Lung (tissue), 12 donors: ENCODE data around the gene CDK5RAP2. TPM values are rescaled to one million over a fixed set of nuclear protein-coding genes. Genes with fewer than 3 reads are reported as not detected.

Experiments
- ATAC-seq: fragments of 200-7000 bp; cut with Tn5 transposase; one replicate; pipeline ENCODE4 v1.9.1; 2020; ENCODE audit warnings: moderate number of reproducible peaks; ENCODE audit not compliant: insufficient read depth, low FRiP score
- DNase-seq, 3 donors: peaks; one replicate each; pipeline ENCODE4 v3.0.0-alpha.2; 2013 to 2017
- H3K27ac ChIP-seq, 2 donors: one replicate each; pipeline ENCODE4 v1.5.1; 2013; ENCODE audit warnings: mild to moderate bottlenecking in 2 of 2, moderate library complexity in 2 of 2, control low read depth in 1 of 2, inconsistent platforms in 1 of 2, low read depth in 1 of 2, low read length in 1 of 2
- H3K27me3 ChIP-seq, 3 donors: one replicate each; pipeline ENCODE4 v1.5.1; 2013; ENCODE audit warnings: low read length in 2 of 3; ENCODE audit not compliant: control insufficient read depth in 3 of 3, insufficient read depth in 3 of 3
- H3K36me3 ChIP-seq, 4 donors: one replicate each; pipeline ENCODE4 v1.5.1; 2013; ENCODE audit warnings: low read length in 4 of 4, mild to moderate bottlenecking in 1 of 4, moderate library complexity in 1 of 4; ENCODE audit not compliant: control insufficient read depth in 4 of 4, insufficient read depth in 4 of 4
- H3K4me1 ChIP-seq, 5 donors: one replicate each; pipeline ENCODE4 v1.5.1; 2013; ENCODE audit warnings: low read length in 5 of 5, mild to moderate bottlenecking in 2 of 5, moderate library complexity in 1 of 5; ENCODE audit not compliant: control insufficient read depth in 5 of 5, insufficient read depth in 5 of 5
- H3K4me3 ChIP-seq: one replicate; pipeline ENCODE4 v1.5.1; 2013; ENCODE audit warnings: mild to moderate bottlenecking, control low read depth, moderate library complexity
- H3K9ac ChIP-seq, 2 donors: one replicate each; pipeline ENCODE4 v1.5.1; 2013; ENCODE audit warnings: low read length in 2 of 2, control low read depth in 1 of 2; ENCODE audit not compliant: insufficient read depth in 1 of 2
- H3K9me3 ChIP-seq, 4 donors: one replicate each; pipeline ENCODE4 v1.5.1; 2013; ENCODE audit warnings: low read length in 3 of 4, mild to moderate bottlenecking in 1 of 4, moderate library complexity in 1 of 4; ENCODE audit not compliant: control insufficient read depth in 4 of 4, insufficient read depth in 3 of 4
- WGBS, 2 donors: extraction: QIAGEN DNeasy Blood & Tissue Kit; methylation state at CpG; one replicate each; pipeline ENCODE4 v1.1.7; 2013; 5-methylcytosine and 5-hydroxymethylcytosine counted together
- polyA plus RNA-seq, 2 donors: library from polyadenylated mRNA; stranded (reverse); fragments of 200-250 nt; gene quantifications; one replicate each; pipeline ENCODE4 v1.2.1, GENCODE V29; 2013
- total RNA-seq, 2 donors: library from RNA; depleted of rRNA in 1 of 2; stranded (reverse); fragments of >200 nt in 1 of 2; gene quantifications; one replicate each; pipeline ENCODE4 v1.2.1, GENCODE V29; 2014 to 2021
- TF ChIP-seq, protein P1 (sequence below): IDR thresholded peaks from 2 replicates; pipeline ENCODE4 v1.5.1; 2012; ENCODE audit warnings: mild to moderate bottlenecking; ENCODE audit errors: control extremely low read depth, extremely low read depth
- donor health status: control.
- donor health status: control.
- donor health status: Bipolar disorder and iron deficiency.
- donor health status: healthy.
- donor health status: DM: yes; HTN: yes; CAD: no.

Gene CDK5RAP2
- total and polyA plus RNA-seq, 4 donors: 25.6 to 65.7 (median 35.9) TPM

DNA sequence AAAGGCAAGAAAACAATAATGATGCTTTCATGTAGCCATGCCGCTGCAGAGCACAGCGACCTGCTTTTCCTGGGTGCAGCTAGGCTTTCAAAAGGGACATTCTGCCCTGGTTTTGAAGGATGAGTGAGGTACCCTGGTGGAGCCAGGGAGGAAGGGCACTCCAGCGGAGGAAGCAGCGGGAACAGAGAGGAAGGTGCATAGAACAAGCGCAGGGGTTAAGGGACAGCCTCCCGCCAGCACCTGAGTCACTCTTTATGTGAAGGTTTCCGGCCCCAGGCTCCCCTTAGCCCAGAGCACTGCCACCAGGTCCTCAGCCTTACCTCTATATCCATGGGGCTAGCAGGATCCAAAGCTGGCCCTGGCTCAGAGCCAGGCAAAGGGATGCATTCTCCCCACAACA, 221.1 kb downstream of the CDK5RAP2 start:
- Histone ChIP-seq H3K27me3 (no peaks in the 10 kb centered on the region), H3K4me1 (peaks cover 0 to 15% (median 0%) of the 10 kb centered on the region in 5 donors), H3K27ac (no peak overlapping the region), H3K9ac (no peak overlapping the region), H3K4me3 (no peak overlapping the region), H3K9me3 (no peaks in the 10 kb centered on the region), H3K36me3 (no peaks in the 10 kb centered on the region)
- DNase-seq (no peak), ATAC-seq (no peak)
- TF ChIP-seq, protein P1, sequence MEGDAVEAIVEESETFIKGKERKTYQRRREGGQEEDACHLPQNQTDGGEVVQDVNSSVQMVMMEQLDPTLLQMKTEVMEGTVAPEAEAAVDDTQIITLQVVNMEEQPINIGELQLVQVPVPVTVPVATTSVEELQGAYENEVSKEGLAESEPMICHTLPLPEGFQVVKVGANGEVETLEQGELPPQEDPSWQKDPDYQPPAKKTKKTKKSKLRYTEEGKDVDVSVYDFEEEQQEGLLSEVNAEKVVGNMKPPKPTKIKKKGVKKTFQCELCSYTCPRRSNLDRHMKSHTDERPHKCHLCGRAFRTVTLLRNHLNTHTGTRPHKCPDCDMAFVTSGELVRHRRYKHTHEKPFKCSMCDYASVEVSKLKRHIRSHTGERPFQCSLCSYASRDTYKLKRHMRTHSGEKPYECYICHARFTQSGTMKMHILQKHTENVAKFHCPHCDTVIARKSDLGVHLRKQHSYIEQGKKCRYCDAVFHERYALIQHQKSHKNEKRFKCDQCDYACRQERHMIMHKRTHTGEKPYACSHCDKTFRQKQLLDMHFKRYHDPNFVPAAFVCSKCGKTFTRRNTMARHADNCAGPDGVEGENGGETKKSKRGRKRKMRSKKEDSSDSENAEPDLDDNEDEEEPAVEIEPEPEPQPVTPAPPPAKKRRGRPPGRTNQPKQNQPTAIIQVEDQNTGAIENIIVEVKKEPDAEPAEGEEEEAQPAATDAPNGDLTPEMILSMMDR: no peak
- 95 to 99% methylated on average over 7 of the region's 7 CpGs for WGBS, 2 donors

GRCh38 chr9:120353506-120353905, 226.5 kb downstream of the CDK5RAP2 start:
- Histone ChIP-seq H3K36me3 (no peaks in the 10 kb centered on the region), H3K4me3 (no peak overlapping the region), H3K27ac (no peak overlapping the region), H3K9me3 (no peaks in the 10 kb centered on the region), H3K9ac (no peak overlapping the region), H3K4me1 (peaks cover 0 to 8% (median 0%) of the 10 kb centered on the region in 5 donors), H3K27me3 (no peaks in the 10 kb centered on the region)
- DNase-seq: peak; percentile 60 to 80 (median 74)
- 63 to 75% methylated on average over 5 of the region's 5 CpGs for WGBS, 2 donors
- TF ChIP-seq, protein P1: no peak
- ATAC-seq: no peak

DNA sequence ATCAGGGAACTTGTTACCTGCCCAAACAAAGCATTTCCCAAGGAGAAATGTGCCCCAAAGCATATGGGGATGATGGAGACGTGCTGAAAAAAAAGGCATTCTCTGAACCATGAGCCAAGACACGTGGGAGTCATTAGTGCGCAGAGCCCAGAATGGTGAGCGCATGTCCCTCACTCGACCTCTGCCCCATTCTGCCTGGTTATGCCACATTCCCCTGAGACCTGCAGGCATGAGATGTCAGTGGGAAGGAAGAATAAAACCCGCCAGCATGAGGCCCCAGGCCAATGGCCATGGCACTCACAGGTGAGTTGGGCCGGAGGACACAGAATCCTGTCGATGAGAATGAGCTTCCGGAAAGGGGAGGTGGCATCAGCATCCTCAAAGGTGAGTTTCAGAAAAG, 228.9 kb downstream of the CDK5RAP2 start:
- TF ChIP-seq, protein P1: no peak
- H3K9ac ChIP-seq: no peak overlapping the region
- no peaks in the 10 kb centered on the region for H3K27me3 ChIP-seq
- no peak overlapping the region for H3K4me3 ChIP-seq
- no peak overlapping the region for H3K27ac ChIP-seq
- H3K4me1 ChIP-seq: peaks cover 0 to 8% (median 0%) of the 10 kb centered on the region in 5 donors
- H3K9me3 ChIP-seq: no peaks in the 10 kb centered on the region
- no peak for DNase-seq
- no peak for ATAC-seq
- H3K36me3 ChIP-seq: no peaks in the 10 kb centered on the region
- WGBS, 2 donors: 88 to 90% methylated on average over 9 of the region's 9 CpGs

DNA sequence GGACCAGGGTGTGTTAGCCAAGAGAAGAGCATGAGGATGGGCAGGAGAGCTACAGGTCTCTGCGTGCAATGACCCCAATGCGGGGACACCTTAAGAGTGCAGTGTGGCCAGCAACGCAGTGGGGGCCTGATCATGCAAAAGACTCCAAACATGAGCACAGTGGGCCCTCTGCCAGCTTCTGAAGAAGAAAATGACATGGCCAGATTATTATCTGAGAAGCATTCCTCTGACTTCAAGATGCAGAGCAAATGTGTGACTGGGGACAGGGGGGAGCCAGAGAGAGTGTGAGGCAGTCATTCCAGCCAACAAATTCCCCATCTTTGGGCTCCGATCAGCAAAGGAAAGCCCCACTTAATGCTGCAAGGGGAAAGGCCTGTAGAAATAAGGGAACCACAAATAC, 229.4 kb downstream of the CDK5RAP2 start:
- H3K4me1 ChIP-seq: peaks cover 0 to 8% (median 0%) of the 10 kb centered on the region in 5 donors
- 85 to 88% methylated on average over 4 of the region's 4 CpGs for WGBS, 2 donors
- H3K27ac ChIP-seq: no peak overlapping the region
- H3K36me3 ChIP-seq: no peaks in the 10 kb centered on the region
- ATAC-seq: no peak
- no peak overlapping the region for H3K9ac ChIP-seq
- no peak for DNase-seq
- TF ChIP-seq, protein P1: no peak
- H3K27me3 ChIP-seq: no peaks in the 10 kb centered on the region
- H3K4me3 ChIP-seq: no peak overlapping the region
- no peaks in the 10 kb centered on the region for H3K9me3 ChIP-seq
